ENCODE measurements around the gene SOCS7.
A peak's percentile ranks its signal among the peaks of the same experiment; 100 is the strongest.

SOCS7 gene

GRCh38 chr17:38336838-38337237, 14.8 kb upstream of the SOCS7 start:
- DNase-seq, result no peak

- no peak for DNase-seq
These were observed 13.6 kb upstream of the SOCS7 start for GRCh38 chr17:38338053-38338452.

- no peak for DNase-seq
These were observed 13.1 kb upstream of the SOCS7 start for GRCh38 chr17:38338535-38338934.

- no peak for DNase-seq
These were observed 11.8 kb upstream of the SOCS7 start for GRCh38 chr17:38339891-38340290.

GRCh38 chr17:38341035-38341721, 10.5 kb upstream of the SOCS7 start:
- peak; percentile 73 to 81 for DNase-seq

GRCh38 chr17:38342886-38343607, 8.6 kb upstream of the SOCS7 start:
- DNase-seq, result no peak

GRCh38 chr17:38343608-38344419, 7.8 kb upstream of the SOCS7 start, which contains the start of gene GPR179:
TSS of gene GPR179 (minus strand) at chr17:38343956. CDS start at chr17:38343789, 167 bp downstream.
- no peak for DNase-seq

- no peak for DNase-seq
These were observed 7.3 kb upstream of the SOCS7 start for GRCh38 chr17:38344420-38344745.

- no peak for DNase-seq
These were observed 5.9 kb upstream of the SOCS7 start for GRCh38 chr17:38345743-38346142.

GRCh38 chr17:38349097-38349730, 2.4 kb upstream of the SOCS7 start:
- peak; percentile 80 to 83 for DNase-seq

- DNase-seq, result no peak
These were observed 1.6 kb upstream of the SOCS7 start for GRCh38 chr17:38350035-38350434.

- peak in 1 of 2 donors; percentile 51 for DNase-seq
These were observed 821 bp downstream of the SOCS7 start for GRCh38 chr17:38352245-38353085.

GRCh38 chr17:38353086-38353604, 1.5 kb downstream of the SOCS7 start:
- DNase-seq, result no peak

GRCh38 chr17:38353668-38354067, 2.0 kb downstream of the SOCS7 start:
- DNase-seq, result no peak

- DNase-seq, result no peak
These were observed 2.8 kb downstream of the SOCS7 start for GRCh38 chr17:38354466-38354865.

- no peak for DNase-seq
These were observed 3.6 kb downstream of the SOCS7 start for GRCh38 chr17:38355251-38355650.

GRCh38 chr17:38357486-38358123, 6.0 kb downstream of the SOCS7 start:
- DNase-seq, result no peak

GRCh38 chr17:38358586-38359513, 7.2 kb downstream of the SOCS7 start:
- no peak for DNase-seq

- DNase-seq, result no peak
These were observed 10.2 kb downstream of the SOCS7 start for GRCh38 chr17:38361694-38362465.
